Thyroid gland (tissue), 4 donors: ENCODE results near the gene SMIM30.

Experiments used
- CTCF ChIP-seq, 6 experiments: fragments of 200-600 bp in 3 of 6; fragments of 450-650 bp in 3 of 6; sonication (generic) in 3 of 6; IDR thresholded peaks; one replicate each; pipeline ENCODE4 v1.5.1; 2016 to 2019; ENCODE audit warnings: antibody characterized with exemption in 6 of 6, mild to moderate bottlenecking in 2 of 6, inconsistent platforms in 1 of 6, moderate library complexity in 1 of 6
- POLR2A ChIP-seq, 2 donors: fragments of 450-650 bp; IDR thresholded peaks; one replicate each; pipeline ENCODE4 v1.6.1; 2017; ENCODE audit warnings: antibody characterized with exemption in 2 of 2, mild to moderate bottlenecking in 2 of 2, moderate library complexity in 1 of 2

DNA sequence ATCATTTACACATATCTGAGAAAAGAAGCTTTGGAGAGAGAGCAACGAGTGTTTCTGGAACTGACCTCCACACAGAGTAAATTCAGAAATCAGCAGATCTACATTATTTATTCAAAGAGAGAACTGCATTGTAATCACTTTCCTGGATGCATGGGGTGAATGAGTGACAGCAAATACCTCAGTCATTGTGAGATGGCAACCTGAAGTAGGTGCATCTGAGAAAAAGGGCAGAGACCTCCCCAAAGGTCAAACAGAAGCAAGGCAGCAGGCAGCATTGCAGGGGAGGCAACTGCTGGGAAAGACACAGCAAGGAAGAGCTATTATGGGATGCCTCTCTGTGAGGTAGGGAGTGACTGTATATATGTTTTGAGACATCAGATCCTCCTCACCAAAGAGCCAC lies 26.5 kb upstream of the SMIM30 start:
- TF ChIP-seq POLR2A (IDR thresholded peaks at IDR 0.05) (no peak), CTCF (IDR thresholded peaks at IDR 0.05) (no peak)
